ENCODE measurements around the gene JPH2. TPM values are rescaled to one million over a fixed set of nuclear protein-coding genes. Genes with fewer than 3 reads are reported as not detected.

Gene JPH2
- total and polyA plus RNA-seq, 4 donors, result 0.09 to 1.3 (median 0.17) TPM; not detected in 1

- Histone ChIP-seq H3K36me3 (ENCODE audit: control insufficient read depth in 4 of 4, insufficient read depth in 3 of 4, low read depth in 1 of 4, low read length in 3 of 4) (peaks cover 13 to 63% (median 51%) of the 10 kb centered on the region in 4 donors), H3K4me1 (ENCODE audit: control insufficient read depth in 4 of 4, insufficient read depth in 4 of 4, low read length in 3 of 4) (peaks cover 0 to under 1% (median 0%) of the 10 kb centered on the region in 4 donors), H3K9ac (ENCODE audit: low read depth in 1 of 2, low read length in 2 of 2) (no peak overlapping the region), H3K4me3 (ENCODE audit: low read depth in 1 of 3, low read length in 3 of 3) (no peak overlapping the region), H3K27me3 (ENCODE audit: control insufficient read depth in 4 of 4, insufficient read depth in 4 of 4, low read length in 3 of 4) (no peaks in the 10 kb centered on the region), H3K27ac (ENCODE audit: low read depth in 1 of 2, low read length in 2 of 2) (no peak overlapping the region), H3K9me3 (ENCODE audit: control insufficient read depth in 4 of 4, low read length in 3 of 4) (no peaks in the 10 kb centered on the region)
- WGBS, result 95% methylated on average over 2 of the region's 2 CpGs
- no peak for DNase-seq (ENCODE audit: low spot score)
- TF ChIP-seq NR2F2 (IDR thresholded peaks at IDR 0.05), result no peak
- TF ChIP-seq EGR1 (IDR thresholded peaks at IDR 0.05; ENCODE audit: low read depth in 2 of 2), result no peak
- TF ChIP-seq MAX (IDR thresholded peaks at IDR 0.05), result no peak
- no peak for TF ChIP-seq CTCF (IDR thresholded peaks at IDR 0.05; ENCODE audit: low read depth, low read length, missing input control)
- no peak for TF ChIP-seq JUND (IDR thresholded peaks at IDR 0.05)
- TF ChIP-seq ZBTB33 (IDR thresholded peaks at IDR 0.05), result no peak
- no peak for TF ChIP-seq REST (IDR thresholded peaks at IDR 0.05)
- no peak for TF ChIP-seq TAF1 (conservative IDR thresholded peaks at IDR 0.05)
- no peak for TF ChIP-seq FOXA1 (IDR thresholded peaks at IDR 0.05)
- TF ChIP-seq YY1 (IDR thresholded peaks at IDR 0.05), result no peak
- TF ChIP-seq, protein P1, sequence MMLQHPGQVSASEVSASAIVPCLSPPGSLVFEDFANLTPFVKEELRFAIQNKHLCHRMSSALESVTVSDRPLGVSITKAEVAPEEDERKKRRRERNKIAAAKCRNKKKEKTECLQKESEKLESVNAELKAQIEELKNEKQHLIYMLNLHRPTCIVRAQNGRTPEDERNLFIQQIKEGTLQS (IDR thresholded peaks at IDR 0.05), result no peak
Observed at GRCh38 chr20:44200983-44201382, 14.0 kb upstream of the JPH2 start.

DNA sequence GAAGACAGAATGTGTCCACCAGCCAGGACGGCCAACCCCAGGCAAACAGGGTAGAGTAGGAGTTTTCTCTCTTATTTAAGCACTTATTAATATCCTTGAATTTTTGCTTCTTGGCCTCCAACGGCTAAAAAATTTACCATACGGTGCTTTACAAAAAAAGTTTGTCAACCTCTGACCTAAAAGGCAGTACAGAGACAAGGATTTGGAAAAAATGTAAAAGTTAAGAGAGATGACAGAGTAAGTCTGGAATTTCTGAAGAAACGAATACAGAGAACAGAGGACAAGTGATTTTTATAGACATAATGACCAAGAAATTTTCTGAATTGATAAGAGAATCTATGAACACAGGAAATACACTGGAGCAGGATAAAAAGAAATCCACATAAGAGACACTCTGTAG is 13.4 kb upstream of the JPH2 start:
- no peak for TF ChIP-seq MAX (IDR thresholded peaks at IDR 0.05)
- TF ChIP-seq HNF4G (IDR thresholded peaks at IDR 0.05), result no peak
- TF ChIP-seq RXRA (IDR thresholded peaks at IDR 0.05), result no peak
- TF ChIP-seq FOXA1 (IDR thresholded peaks at IDR 0.05), result no peak
- TF ChIP-seq HNF4A (conservative IDR thresholded peaks at IDR 0.05), result no peak
- TF ChIP-seq GABPA (IDR thresholded peaks at IDR 0.05 in 1 of 2, conservative IDR thresholded peaks at IDR 0.05 in 1 of 2), result no peak
- TF ChIP-seq, protein P1 (IDR thresholded peaks at IDR 0.05), result no peak
- Histone ChIP-seq H3K27ac (ENCODE audit: low read depth in 1 of 2, low read length in 2 of 2) (no peak overlapping the region), H3K9ac (ENCODE audit: low read depth in 1 of 2, low read length in 2 of 2) (no peak overlapping the region), H3K9me3 (ENCODE audit: control insufficient read depth in 4 of 4, low read length in 3 of 4) (no peaks in the 10 kb centered on the region), H3K27me3 (ENCODE audit: control insufficient read depth in 4 of 4, insufficient read depth in 4 of 4, low read length in 3 of 4) (no peaks in the 10 kb centered on the region), H3K4me1 (ENCODE audit: control insufficient read depth in 4 of 4, insufficient read depth in 4 of 4, low read length in 3 of 4) (no peaks in the 10 kb centered on the region), H3K36me3 (ENCODE audit: control insufficient read depth in 4 of 4, insufficient read depth in 3 of 4, low read depth in 1 of 4, low read length in 3 of 4) (peaks cover 13 to 65% (median 53%) of the 10 kb centered on the region in 4 donors), H3K4me3 (ENCODE audit: low read depth in 1 of 3, low read length in 3 of 3) (no peak overlapping the region)
- WGBS, result 89% methylated on average over 4 of the region's 4 CpGs
- DNase-seq (ENCODE audit: low spot score), result no peak
